Activated CD8-positive, alpha-beta T cell treated with anti-CD3 and anti-CD28 coated beads for 36 hours (primary cell): ENCODE measurements around the gene NTRK2. TPM values are rescaled to one million over a fixed set of nuclear protein-coding genes. Genes with fewer than 3 reads are reported as not detected.

Experiments used
- ATAC-seq: fragments of 200-7000 bp; cut with Tn5 transposase; one replicate; pipeline ENCODE4 v1.10.0; 2021; ENCODE audit warnings: mild to moderate bottlenecking, moderate library complexity
- CTCF ChIA-PET: fragments of 350-600 bp; sonication (Branson Sonifier 250); formaldehyde crosslinking; loops from one replicate; lab custom pipeline; 2021; ENCODE audit warnings: antibody characterized with exemption; lab: Charles Lee
- POLR2A ChIA-PET: fragments of 350-600 bp; sonication (Branson Sonifier 250); formaldehyde crosslinking; loops from one replicate; lab custom pipeline; 2021; ENCODE audit warnings: antibody characterized with exemption; lab: Charles Lee
- DNase-seq: peaks from one replicate; pipeline ENCODE4 v3.0.0-alpha.2; 2020
- H3K27ac Mint-ChIP-seq: one replicate; pipeline ENCODE4 v1.8.0; 2021; ENCODE audit warnings: mild to moderate bottlenecking, mixed read lengths
- H3K27me3 Mint-ChIP-seq: one replicate; pipeline ENCODE4 v1.8.0; 2021; ENCODE audit warnings: mixed read lengths
- H3K36me3 Mint-ChIP-seq: one replicate; pipeline ENCODE4 v1.8.0; 2021; ENCODE audit warnings: low read depth, mixed read lengths
- H3K4me1 Mint-ChIP-seq: one replicate; pipeline ENCODE4 v1.8.0; 2021; ENCODE audit warnings: low read depth, mixed read lengths
- H3K4me3 Mint-ChIP-seq: one replicate; pipeline ENCODE4 v1.8.0; 2021; ENCODE audit warnings: mild to moderate bottlenecking, moderate library complexity, mixed read lengths
- H3K9me3 Mint-ChIP-seq: one replicate; pipeline ENCODE4 v1.8.0; 2021; ENCODE audit warnings: mixed read lengths
- intact Hi-C: fragments of 100-400 bp; cut with micrococcal nuclease; formaldehyde crosslinking; loops from one replicate; pipeline ENCODE4 v1.10.0; 2022
- total RNA-seq, 2 experiments: library from RNA; stranded (reverse); gene quantifications; one replicate each; pipeline ENCODE4 v1.2.3, GENCODE V29; 2021
- TF ChIP-seq, protein P1 (sequence below): fragments of 200-600 bp; IDR thresholded peaks from one replicate; pipeline ENCODE4 v1.8.0; 2022; ENCODE audit warnings: antibody characterized with exemption, mild to moderate bottlenecking

NTRK2 gene
- total RNA-seq, 2 experiments from 2014 or later, result 0.07 to 0.09 TPM

DNA sequence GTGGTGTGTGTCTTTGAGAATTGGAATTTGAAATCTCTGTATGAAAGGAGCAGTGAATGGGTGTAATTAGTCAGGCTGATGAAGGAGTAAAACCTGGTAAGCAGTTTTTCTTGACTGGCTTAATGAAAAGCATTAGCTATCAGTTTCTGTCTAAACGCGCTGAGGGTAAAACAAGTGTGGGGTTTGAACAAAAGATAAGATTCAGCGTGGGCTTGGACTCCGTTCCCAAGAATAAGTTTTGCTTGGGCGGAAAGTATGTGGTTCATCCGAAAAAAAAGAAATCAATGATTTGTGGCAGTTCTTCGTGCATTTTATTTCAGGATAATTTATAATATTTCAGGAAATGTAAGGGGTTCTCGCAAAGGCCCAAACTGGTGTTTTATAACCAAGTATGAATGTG, 217.3 kb downstream of the NTRK2 start:
- ChIA-PET POLR2A (no interaction called here), CTCF (no interaction called here)
- Mint-ChIP-seq H3K9me3 (no peaks in the 10 kb centered on the region), H3K36me3 (no peaks in the 10 kb centered on the region), H3K4me1 (no peaks in the 10 kb centered on the region), H3K27me3 (no peaks in the 10 kb centered on the region), H3K27ac (no peak overlapping the region), H3K4me3 (no peak overlapping the region)
- TF ChIP-seq, protein P1, sequence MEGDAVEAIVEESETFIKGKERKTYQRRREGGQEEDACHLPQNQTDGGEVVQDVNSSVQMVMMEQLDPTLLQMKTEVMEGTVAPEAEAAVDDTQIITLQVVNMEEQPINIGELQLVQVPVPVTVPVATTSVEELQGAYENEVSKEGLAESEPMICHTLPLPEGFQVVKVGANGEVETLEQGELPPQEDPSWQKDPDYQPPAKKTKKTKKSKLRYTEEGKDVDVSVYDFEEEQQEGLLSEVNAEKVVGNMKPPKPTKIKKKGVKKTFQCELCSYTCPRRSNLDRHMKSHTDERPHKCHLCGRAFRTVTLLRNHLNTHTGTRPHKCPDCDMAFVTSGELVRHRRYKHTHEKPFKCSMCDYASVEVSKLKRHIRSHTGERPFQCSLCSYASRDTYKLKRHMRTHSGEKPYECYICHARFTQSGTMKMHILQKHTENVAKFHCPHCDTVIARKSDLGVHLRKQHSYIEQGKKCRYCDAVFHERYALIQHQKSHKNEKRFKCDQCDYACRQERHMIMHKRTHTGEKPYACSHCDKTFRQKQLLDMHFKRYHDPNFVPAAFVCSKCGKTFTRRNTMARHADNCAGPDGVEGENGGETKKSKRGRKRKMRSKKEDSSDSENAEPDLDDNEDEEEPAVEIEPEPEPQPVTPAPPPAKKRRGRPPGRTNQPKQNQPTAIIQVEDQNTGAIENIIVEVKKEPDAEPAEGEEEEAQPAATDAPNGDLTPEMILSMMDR, result no peak
- intact Hi-C loops, result no loop called here
- ATAC-seq, result no peak
- DNase-seq, result no peak

DNA sequence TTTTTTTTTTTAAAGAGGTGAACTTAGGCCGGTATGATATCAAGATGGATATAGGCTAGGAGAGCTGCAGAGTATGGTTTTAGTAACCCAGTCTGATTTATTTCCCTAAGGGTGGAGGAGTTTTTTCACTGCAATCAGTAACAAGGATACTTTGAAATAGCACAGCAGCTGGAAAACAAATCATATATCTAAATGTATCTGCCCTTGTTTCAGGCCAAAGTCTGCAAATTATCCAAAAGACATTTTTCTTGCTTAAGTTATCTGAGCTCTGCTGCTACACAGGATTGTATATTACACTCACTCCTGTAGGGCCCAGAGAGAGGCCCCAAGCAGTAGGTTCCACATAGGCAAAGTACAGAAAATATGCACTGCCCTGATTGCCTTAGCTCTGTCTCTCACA, 222.4 kb downstream of the NTRK2 start:
- TF ChIP-seq, protein P1, result no peak
- no peaks in the 10 kb centered on the region for H3K4me1 Mint-ChIP-seq
- H3K27ac Mint-ChIP-seq, result no peak overlapping the region
- H3K27me3 Mint-ChIP-seq, result no peaks in the 10 kb centered on the region
- H3K4me3 Mint-ChIP-seq, result no peak overlapping the region
- POLR2A ChIA-PET, result no interaction called here
- no peaks in the 10 kb centered on the region for H3K9me3 Mint-ChIP-seq
- ATAC-seq (no peak), DNase-seq (no peak)
- CTCF ChIA-PET, result no interaction called here
- H3K36me3 Mint-ChIP-seq, result no peaks in the 10 kb centered on the region
- intact Hi-C loops, result no loop called here

DNA sequence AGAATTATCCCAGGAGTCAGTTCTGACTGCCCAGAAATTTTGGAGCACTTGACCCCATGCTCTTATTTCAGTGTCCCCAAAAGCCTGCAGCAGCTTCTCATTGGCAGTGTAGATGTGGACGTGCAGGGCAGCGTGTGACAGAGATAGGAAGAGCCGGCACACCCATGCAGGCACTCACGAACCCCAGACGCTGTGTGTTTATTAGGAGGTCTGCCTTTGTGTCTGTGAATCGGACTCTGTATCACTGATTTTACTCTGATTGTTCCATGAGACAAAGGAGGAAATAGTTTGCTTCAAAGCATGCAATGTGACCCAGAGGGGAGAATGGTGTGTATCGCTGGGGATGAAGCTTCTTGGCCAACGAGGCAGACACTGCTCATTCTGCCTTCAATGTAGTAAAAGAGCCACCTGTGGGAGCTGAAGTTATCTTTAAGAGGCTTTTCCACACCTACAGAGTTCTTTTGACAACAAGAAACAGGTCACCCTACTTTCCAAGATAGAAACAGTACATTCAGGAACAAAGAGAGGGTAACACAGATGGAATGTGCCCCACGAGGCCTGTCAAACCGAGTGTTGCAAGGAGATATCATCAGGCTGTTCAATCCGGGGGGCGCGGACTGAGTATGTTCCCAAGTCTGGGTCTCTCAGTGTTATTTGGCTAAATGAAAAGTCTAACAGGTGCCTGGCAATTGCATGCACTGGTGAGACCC, 224.0 kb downstream of the NTRK2 start:
- intact Hi-C loops, result no loop called here
- TF ChIP-seq, protein P1, result no peak
- H3K4me1 Mint-ChIP-seq, result no peaks in the 10 kb centered on the region
- no peak overlapping the region for H3K4me3 Mint-ChIP-seq
- DNase-seq (no peak), ATAC-seq (no peak)
- no peaks in the 10 kb centered on the region for H3K9me3 Mint-ChIP-seq
- no peak overlapping the region for H3K27ac Mint-ChIP-seq
- ChIA-PET CTCF (no interaction called here), POLR2A (no interaction called here)
- H3K27me3 Mint-ChIP-seq, result no peaks in the 10 kb centered on the region
- H3K36me3 Mint-ChIP-seq, result no peaks in the 10 kb centered on the region

DNA sequence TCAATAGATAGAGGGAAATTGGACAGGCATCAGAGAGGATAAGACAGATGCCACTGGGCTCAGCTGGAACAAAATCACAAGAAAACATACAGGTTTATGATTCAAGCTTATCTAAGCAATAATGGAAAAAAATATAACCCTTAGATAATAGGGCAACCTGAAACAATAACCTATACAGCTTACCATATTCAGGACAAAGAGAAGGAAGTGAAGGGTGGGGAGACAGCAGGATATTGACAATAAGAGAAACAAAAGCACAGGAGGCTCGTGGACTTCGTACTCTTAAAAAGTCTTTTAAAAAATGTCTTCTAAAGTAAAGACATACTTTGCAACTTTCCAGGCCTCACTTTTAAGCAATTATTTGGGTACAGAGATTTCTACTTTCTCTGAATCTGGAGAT, 225.3 kb downstream of the NTRK2 start:
- no peak overlapping the region for H3K4me3 Mint-ChIP-seq
- intact Hi-C loops, result no loop called here
- H3K27me3 Mint-ChIP-seq, result no peaks in the 10 kb centered on the region
- no peak for ATAC-seq
- no peak for DNase-seq
- no peaks in the 10 kb centered on the region for H3K9me3 Mint-ChIP-seq
- no peaks in the 10 kb centered on the region for H3K36me3 Mint-ChIP-seq
- H3K27ac Mint-ChIP-seq, result no peak overlapping the region
- TF ChIP-seq, protein P1, result no peak
- ChIA-PET POLR2A (no interaction called here), CTCF (no interaction called here)
- H3K4me1 Mint-ChIP-seq, result no peaks in the 10 kb centered on the region

DNA sequence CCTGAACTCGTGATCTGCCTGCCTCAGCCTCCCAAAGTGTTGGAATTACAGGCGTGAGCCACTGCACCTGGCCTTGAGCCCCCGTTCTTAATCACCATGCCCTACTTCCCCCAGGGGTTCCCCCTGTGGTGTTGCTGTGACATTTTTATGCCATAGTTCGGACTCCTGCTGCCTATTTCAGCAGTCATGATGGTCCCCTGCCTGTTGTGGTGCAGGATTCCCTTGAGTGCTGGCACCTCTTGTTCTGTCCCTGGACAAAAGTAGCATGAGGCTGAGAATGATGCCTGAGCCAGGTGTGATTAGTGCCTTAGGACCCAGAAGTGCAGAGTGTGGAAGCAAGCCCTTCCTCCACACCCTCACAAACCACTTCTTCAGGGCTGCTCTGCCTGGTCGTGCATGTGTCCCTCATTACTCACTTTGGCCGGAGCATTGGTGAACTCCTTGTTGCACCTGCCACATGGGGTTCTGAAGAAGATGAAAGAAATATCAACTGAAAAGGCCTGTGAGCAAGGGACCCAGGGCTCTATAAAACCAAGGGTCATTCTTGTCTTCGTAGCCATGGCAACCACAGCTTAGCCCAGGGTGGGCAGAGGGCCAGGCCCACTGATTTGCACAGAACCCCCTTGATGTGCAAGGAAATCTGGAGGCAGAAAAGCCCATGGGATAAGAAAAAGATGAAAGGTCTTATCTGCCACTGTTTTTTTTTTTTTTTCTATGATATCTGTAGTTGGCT, 228.0 kb downstream of the NTRK2 start:
- TF ChIP-seq, protein P1, result no peak
- H3K9me3 Mint-ChIP-seq, result no peaks in the 10 kb centered on the region
- no peak for DNase-seq
- ChIA-PET CTCF (no interaction called here), POLR2A (no interaction called here)
- no peak overlapping the region for H3K4me3 Mint-ChIP-seq
- H3K36me3 Mint-ChIP-seq, result no peaks in the 10 kb centered on the region
- no peak overlapping the region for H3K27ac Mint-ChIP-seq
- intact Hi-C loops, result no loop called here
- ATAC-seq, result no peak
- no peaks in the 10 kb centered on the region for H3K4me1 Mint-ChIP-seq
- peaks cover 2% of the 10 kb centered on the region for H3K27me3 Mint-ChIP-seq
